Epithelial cell of esophagus (primary cell): ENCODE data around the gene CSK.

Experiments used
- DNase-seq: peaks from one replicate; pipeline ENCODE4 v3.0.0; 2010; ENCODE audit warnings: low read depth
- H3K4me3 ChIP-seq: 2 replicates; pipeline ENCODE4 v1.5.1; 2011; ENCODE audit warnings: mild to moderate bottlenecking, low read length, control low read depth
- TF ChIP-seq, protein P1 (sequence below): IDR thresholded peaks from 2 replicates; pipeline ENCODE4 v1.5.1; 2011; ENCODE audit warnings: low read depth, mild to moderate bottlenecking, low read length, control low read depth, inconsistent platforms; ENCODE audit not compliant: insufficient read depth; ENCODE audit errors: missing control alignments

CSK gene

DNA sequence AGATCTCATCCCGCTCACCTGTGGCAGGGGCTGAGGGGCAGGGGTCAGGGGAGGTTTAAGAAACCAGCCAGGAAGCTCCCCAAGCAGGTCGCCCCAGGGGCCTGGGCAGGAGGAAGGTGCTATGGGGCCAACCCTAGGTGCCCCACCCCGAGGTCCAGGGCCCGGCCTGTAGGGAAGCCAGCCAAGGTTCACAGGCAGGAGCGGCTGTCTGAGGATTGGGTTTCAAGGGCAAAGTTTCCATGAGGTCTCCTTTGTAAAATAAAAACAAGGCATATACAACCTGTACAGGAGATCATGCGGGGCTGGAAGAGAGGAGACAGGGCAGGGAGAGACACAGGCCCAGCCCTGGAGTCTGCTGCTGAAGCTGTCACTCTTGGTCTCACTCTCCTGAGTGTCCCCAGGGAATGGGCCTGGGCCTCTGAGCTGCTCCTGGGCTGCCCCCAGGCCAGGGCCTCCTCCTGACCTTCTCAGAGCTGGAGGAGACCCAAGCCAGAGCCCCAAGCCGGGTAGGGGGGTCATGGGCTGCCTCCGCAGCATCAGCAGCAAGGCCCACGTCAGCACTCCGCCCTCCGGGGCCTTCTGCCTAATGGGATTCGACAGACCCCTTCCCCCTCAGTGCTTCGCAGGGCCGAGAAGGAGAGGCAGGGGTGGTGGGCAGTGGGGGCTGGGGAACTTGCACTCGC is 50.1 kb downstream of the CSK start:
- no peak overlapping the region for H3K4me3 ChIP-seq
- DNase-seq = no peak
- TF ChIP-seq, protein P1, sequence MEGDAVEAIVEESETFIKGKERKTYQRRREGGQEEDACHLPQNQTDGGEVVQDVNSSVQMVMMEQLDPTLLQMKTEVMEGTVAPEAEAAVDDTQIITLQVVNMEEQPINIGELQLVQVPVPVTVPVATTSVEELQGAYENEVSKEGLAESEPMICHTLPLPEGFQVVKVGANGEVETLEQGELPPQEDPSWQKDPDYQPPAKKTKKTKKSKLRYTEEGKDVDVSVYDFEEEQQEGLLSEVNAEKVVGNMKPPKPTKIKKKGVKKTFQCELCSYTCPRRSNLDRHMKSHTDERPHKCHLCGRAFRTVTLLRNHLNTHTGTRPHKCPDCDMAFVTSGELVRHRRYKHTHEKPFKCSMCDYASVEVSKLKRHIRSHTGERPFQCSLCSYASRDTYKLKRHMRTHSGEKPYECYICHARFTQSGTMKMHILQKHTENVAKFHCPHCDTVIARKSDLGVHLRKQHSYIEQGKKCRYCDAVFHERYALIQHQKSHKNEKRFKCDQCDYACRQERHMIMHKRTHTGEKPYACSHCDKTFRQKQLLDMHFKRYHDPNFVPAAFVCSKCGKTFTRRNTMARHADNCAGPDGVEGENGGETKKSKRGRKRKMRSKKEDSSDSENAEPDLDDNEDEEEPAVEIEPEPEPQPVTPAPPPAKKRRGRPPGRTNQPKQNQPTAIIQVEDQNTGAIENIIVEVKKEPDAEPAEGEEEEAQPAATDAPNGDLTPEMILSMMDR = no peak

DNA sequence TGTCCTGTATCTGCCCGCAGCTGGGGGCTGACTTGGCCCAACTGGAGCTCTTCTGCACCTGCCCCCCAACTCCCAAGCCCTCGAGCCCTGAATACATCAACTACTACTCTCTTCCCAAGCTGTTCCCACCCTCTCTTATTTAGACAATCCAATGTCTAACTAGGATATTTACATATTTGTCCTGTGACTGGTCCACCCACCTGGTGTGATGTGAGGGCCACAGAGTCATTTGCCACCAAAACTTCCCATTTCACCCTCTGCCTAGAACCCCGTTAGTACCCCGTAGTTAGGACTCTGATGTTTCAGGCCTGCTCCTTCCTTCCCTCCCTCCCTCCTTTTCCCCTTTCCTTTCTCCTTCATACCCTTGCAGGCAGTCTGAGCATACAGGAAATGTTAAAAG is 50.9 kb downstream of the CSK start:
- TF ChIP-seq, protein P1 = no peak
- H3K4me3 ChIP-seq = no peak overlapping the region
- DNase-seq = no peak

- no peak for DNase-seq
- no peak overlapping the region for H3K4me3 ChIP-seq
- TF ChIP-seq, protein P1 = no peak
These were observed 51.7 kb downstream of the CSK start for GRCh38 chr15:74833376-74834107.

DNA sequence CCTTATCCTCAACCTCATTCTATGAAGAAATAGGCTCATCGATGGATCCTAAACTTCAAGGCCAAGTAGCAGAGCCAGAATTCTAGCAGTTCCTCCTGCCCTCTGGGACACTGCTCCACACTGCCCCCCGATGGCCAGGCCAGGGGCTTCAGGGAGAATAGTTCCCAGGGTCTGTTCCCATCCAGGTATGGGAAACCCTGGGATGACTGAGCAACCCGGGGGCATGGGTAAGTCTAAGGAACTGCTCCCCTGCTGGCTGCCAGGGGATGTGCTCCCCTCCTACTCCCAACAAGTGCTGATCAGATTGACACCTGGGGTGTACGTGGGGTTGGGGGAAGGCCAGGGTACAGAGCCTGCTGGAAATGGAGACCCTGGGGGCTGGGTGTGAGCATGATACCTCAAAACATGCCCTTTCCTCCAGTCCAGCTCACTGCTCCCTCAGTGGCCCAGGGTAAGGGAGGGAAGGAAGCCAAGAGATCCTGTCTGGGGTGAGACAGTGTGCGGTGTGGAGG is 53.5 kb downstream of the CSK start:
- H3K4me3 ChIP-seq = no peak overlapping the region
- peak; percentile 79 for DNase-seq
- TF ChIP-seq, protein P1 = peak; percentile 82

- no peak overlapping the region for H3K4me3 ChIP-seq
- TF ChIP-seq, protein P1 = no peak
- no peak for DNase-seq
These were observed 55.0 kb downstream of the CSK start for GRCh38 chr15:74836846-74837245.

DNA sequence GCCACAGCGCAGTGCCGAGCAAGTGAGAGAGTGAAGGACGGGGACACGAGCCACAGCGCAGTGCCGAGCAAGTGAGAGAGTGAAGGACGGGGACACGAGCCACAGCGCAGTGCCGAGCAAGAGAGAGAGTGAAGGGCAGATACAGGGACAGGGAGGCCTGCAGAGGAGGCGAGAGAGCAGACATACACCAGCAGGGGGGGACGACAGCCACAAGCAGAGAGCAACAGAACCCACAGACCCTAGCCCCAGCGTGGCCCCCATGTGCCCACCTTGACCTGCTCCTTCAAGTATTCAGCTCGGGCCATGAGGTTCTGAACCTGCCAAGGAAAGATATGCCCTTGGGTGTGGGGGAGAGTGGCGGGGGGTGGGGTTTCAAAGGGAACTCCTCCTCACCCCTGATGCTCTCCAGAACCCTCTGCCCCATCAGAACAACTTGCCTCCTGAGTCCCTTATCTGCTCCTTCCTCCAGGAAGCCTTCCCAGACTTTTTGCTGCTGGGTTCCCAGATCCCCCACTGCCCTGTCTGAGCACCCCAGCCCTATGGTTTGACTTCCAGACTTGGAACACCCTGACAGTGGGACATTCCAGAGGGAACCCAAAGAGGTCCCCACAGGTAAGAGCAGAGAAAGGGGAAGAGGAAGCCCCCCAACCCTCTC is 55.7 kb downstream of the CSK start:
- TF ChIP-seq, protein P1 = no peak
- no peak for DNase-seq
- H3K4me3 ChIP-seq = no peak overlapping the region
